NCI-H446 (cell line): ENCODE data around the gene TNFRSF14.

Source experiments
- DNase-seq, 2 experiments: peaks; one replicate each; lab custom pipeline; 2025; lab: John Stamatoyannopoulos, UW

Gene TNFRSF14

DNA sequence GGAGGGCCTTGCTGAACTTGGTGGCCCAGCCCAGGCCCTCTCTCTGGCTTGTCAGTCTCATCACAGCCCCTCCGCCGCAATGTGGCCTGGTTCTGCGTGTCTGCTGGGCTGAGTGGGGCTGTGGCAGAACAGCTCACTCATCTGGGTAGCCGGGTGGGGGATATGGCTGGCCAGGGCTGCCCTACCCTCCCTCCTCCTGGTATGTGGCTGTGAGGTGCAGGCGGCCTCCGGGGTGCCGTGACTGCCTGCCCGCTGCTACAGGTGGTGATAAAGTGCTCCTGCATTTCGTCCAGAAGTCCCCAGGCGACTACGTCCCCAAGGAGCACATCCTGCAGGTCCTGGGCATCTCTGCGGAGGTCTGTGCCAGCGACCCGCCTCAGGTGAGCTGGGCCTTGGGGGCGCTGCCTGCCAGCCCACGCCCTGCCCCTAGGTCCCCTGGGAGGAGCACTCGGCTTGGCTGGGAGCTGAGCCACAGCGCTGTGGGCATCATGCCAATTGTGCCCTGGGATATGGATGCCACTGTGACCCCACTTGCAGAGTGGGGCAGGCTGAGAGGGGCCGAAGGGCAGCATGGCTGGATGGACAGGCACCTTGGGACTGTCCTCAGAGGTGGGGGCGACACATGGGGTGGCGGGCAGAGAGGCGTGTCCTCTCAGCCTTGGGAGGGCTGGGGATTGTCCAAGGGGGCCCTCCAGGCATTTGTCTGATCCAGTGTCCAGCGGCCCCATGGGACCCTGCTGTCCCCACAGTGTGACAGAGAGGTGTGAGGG, 32.7 kb downstream of the TNFRSF14 start:
- DNase-seq, result no peak

- DNase-seq, result no peak
Observed at GRCh38 chr1:2589431-2590232, 33.5 kb downstream of the TNFRSF14 start.

DNA sequence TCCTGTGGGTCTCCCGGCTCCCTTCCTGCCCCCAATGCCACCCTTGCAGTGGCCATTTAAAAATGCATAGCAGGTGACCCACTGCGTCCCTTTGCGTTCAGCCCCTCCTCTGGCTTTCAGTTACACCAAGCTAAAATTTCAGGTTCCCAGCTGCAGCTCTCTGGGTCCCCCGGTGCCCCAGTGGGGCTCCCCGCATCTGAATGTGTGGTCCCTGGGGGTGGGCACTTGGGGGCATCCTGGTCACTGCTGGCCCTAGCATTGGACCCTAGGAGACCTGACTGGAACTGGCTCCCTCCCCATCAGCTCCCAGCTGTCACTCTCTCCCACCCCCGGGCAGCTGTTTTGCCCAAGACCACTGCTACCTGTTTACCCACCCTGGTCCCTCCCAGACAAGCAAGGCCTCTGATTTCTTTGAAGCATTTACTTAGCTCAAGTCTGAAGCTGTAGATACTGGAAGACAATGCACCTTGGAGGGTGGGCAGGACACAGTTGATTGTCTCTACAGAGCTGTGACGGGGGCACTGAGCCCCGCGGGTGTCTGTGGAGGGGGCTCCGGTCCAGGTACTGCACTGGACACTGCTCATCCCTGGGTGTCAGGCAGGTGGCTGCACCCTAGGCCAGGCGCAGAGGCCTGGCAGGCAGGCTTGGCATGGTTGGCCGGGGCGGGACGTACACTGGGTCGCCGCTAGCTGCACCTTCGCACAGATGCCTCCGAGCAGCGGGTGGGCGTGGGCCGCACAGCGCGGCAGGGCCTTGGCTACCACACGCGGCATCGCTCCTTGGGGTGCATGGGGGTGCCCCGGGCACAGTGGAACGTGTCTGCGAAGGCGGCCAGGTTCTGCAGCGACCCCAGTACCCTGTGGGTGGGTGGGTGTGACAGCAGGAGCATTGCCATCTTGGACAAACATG, 34.3 kb downstream of the TNFRSF14 start:
- DNase-seq, result no peak

DNA sequence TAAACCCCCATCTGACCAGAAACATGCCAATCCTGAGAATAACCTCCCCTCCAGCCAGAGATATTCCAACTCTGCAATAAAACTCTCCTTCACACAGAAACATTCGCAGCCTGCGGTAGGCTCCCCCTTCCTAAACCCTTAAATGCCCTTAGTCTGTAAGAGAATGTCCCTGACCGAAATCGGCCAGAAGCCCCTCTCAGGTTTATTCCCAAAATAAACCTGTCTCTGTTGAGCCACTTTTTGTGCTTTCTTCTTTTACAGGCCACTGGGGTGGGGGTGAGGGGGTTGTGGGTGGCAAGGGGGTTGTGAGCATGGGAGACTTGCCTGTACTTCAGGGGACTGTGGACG, 35.0 kb downstream of the TNFRSF14 start:
- no peak for DNase-seq

GRCh38 chr1:2591581-2592261, 35.5 kb downstream of the TNFRSF14 start:
- no peak for DNase-seq

- DNase-seq, result no peak
Observed at GRCh38 chr1:2592672-2593071, 36.5 kb downstream of the TNFRSF14 start.

DNA sequence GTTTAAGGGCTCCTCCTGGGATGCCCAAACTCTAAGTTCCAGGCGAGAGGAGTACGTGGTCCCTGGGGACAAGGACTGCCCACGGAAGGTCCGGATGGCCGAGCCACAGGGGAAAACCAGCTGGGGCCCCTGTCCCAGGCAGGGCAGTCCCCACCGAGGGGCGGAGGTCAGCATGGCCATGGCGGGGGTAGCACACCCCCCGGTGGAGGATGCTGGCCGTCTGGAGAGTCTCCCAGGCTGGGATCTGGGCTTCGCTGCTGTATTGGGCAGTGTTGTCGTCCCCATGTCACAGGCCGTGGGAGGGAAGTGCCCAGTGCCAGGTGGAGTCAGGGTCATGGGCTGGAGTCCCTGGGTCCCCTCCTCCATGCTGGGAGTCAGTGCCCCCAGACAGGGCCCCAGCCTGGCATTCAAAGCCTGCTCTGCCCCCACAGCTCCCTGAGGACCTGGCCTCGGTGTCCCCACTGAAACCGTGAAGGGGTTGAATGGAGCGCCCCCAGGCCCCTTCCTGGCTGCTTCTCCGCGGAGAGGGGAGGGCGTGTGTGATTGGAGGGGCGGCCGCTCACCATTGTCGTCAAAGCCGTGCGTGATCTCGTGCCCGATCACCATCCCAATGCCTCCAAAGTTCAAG, 37.2 kb downstream of the TNFRSF14 start:
- no peak for DNase-seq

DNA sequence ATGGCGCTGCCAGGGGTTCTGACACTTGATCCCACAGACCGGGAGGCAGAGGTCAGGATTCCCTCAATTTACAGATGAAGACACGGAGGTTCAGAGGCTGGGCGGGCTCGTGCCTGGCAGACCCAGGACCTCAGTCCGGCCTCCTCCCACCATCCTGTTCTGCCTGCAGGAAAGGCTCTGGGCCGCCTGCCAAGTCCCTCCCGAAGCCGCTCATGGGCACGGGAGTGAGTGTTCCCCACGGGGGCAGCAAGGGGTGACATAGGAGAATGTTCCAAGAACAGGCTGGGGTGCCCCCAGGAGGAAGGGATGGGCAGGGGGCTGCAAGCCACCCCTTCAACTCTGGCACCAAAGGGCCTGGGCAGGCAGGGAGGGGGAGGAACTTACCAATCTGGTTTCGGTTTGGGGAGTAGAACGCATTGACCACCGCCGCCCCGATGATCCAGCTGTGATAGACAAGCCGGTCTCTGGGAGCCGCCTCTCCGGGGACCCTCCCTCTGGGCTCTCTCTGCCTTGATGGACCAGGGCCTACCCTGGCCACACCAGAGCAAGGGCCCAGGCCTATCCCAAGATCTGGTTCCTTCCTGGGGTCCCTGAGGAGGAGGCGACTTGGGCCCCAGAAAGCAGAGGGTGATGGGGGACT, 38.0 kb downstream of the TNFRSF14 start:
- peak in 1 of 2 experiments; percentile 23 for DNase-seq

- DNase-seq, result no peak
Observed at GRCh38 chr1:2594641-2595131, 38.5 kb downstream of the TNFRSF14 start.

GRCh38 chr1:2595261-2595811, 39.2 kb downstream of the TNFRSF14 start:
- no peak for DNase-seq

DNA sequence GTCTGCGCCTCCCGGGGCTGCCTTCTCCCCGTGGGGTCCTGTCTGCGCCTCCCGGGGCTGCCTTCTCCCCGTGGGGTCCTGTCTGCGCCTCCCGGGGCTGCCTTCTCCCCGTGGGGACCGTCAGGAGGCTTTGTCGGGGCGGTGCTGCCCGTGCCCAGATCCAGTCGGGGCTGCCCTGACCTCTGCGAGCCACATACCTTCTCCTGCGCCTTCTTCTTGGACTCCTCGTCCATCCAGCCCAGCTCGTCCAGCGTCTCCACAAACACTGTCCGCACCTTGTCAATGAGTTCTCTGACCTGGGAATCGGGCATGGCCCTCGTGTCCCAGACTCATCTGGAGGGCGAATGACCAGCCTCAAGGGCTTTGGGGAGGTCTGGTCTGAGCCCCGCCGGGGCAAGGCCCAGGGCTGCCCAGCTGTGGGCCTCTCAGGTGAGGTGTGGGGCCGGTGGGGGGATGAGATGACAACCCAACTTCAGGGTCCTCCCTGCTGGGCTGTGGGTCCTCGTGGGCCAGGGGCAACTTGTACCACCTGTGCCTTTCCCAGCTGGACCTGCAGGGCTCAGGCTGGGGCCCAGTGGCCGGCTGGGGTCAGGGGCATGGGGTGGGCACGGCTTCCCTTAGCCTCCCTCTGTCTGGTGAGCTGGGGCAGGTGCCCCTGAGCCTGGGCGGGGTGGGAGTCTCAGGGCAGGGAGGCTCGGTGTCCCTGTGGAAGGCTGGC, 39.8 kb downstream of the TNFRSF14 start:
- no peak for DNase-seq

- DNase-seq, result no peak
Observed at GRCh38 chr1:2596530-2597333, 40.6 kb downstream of the TNFRSF14 start.

DNA sequence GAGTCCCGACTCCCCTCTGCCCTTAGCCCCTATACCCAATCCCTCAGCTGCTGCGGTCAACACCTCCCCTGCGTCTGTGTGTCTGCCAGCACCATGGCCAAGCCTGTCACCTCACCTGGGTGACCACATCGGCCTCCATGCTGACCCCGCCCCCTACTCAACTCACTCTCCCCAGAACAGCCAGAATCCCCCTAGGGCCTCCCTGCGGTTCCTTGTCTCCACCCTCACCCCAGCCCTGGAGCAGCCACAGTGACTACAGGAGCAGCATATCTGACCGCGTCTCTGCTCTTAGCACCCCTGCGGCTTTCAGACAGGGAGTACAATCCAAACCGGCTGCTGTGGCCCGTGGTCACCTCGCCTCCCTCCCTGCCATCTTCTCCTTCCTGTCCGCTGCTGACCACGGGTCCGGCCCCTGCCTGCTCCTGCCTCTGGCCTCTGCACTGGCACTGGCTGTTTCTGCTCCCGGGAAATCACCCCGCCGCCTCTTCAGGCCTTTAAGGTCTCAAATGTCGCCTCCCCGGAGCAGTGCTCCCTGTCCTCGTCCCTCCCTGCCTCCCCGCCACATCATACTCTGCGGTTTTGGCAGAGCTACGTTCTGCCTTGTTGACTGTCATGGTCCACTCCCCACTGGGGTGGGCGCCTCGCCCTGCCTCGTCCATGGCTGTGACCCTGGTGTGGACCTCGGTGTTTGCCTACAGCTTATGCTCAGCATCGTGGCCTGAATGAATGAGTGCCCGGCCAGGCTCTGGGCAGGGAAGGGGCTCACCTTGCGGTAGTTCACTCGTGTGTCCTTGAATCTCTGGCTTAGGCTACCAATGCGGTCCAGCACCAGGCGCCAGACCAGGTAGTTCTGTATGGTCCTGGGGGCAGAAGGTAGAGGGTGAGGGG, 41.5 kb downstream of the TNFRSF14 start:
- DNase-seq, result no peak

GRCh38 chr1:2598329-2598931, 42.3 kb downstream of the TNFRSF14 start:
- DNase-seq, result no peak

DNA sequence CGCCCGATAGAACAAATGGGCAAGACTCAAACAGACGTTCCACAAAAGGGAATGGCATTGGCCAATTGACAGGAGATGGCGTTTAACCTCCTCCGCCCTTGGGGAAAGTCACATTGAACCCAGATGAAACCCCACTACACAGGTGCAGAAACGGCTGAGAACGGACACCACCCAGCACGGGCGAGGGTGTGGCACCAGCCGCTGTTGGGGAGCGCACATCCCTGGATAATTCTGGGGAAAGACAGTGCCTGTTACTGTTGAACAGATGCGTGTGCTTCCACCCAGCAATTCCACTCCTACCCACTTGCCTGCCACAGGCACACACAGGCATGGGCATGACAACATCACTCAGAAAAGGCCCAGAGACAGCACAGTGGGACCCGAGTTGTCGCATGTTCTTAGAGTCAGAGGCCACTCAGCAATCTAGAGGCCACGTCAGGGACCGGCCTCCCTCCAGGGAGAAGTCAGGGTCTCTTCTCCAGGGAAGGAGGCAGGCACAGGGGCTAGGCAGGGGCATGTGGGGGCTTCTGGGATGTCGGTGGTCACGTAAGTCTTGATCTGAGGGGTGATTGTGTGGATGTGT, 45.6 kb downstream of the TNFRSF14 start:
- no peak for DNase-seq

GRCh38 chr1:2602311-2602835, 46.2 kb downstream of the TNFRSF14 start:
- DNase-seq, result no peak
